ENCODE results near the gene SGK2. TPM values are rescaled to one million over a fixed set of nuclear protein-coding genes. Genes with fewer than 3 reads are reported as not detected.

The SGK2 gene
- total and polyA plus RNA-seq, 2 of the 13 experiments (the other 11 are each of a cell fraction or from before 2014, with no cell fraction given): 6.2 to 29.4 TPM

- TF ChIP-seq UBTF (CRISPR knock-in tag; IDR thresholded peaks at IDR 0.05): peak; percentile 64
- peak; percentile 39; the same call in 1 of the 2 replicates for TF ChIP-seq ZNF770 (CRISPR knock-in tag; IDR thresholded peaks at IDR 0.05)
- peak; percentile 71 for TF ChIP-seq NR2F6 (IDR thresholded peaks at IDR 0.05)
- peak; percentile 85 for TF ChIP-seq NR2F6 (CRISPR knock-in tag; IDR thresholded peaks at IDR 0.05)
- TF ChIP-seq ZNF503 (CRISPR knock-in tag; IDR thresholded peaks at IDR 0.05): 0 out of 2 replicates have a peak, but pooled peaks have one; percentile 10
- TF ChIP-seq YY1 (IDR thresholded peaks at IDR 0.05; ENCODE audit: insufficient read depth, insufficient replicate concordance, low read depth, low read length): peak; percentile 32
- TF ChIP-seq ARID4A (CRISPR knock-in tag; IDR thresholded peaks at IDR 0.05; ENCODE audit: borderline replicate concordance): peak; percentile 83; the same call in 1 of the 2 replicates
- no peak for TF ChIP-seq RBM39 (IDR thresholded peaks at IDR 0.05; ENCODE audit: low read depth, low read length, poor library complexity, severe bottlenecking)
- TF ChIP-seq ZSCAN22 (CRISPR knock-in tag; IDR thresholded peaks at IDR 0.05): no peak
- peak; percentile 82 for TF ChIP-seq KDM2A (CRISPR knock-in tag; IDR thresholded peaks at IDR 0.05; ENCODE audit: borderline replicate concordance, low read depth)
- TF ChIP-seq ZNF317 (CRISPR knock-in tag; IDR thresholded peaks at IDR 0.05): peak; percentile 88
- no peak for TF ChIP-seq TEF (CRISPR knock-in tag; IDR thresholded peaks at IDR 0.05)
- TF ChIP-seq FOXK1 (CRISPR knock-in tag; IDR thresholded peaks at IDR 0.05; ENCODE audit: borderline replicate concordance, low read depth): peak; percentile 64; the same call in 1 of the 2 replicates
- TF ChIP-seq RFXANK (CRISPR knock-in tag; IDR thresholded peaks at IDR 0.05): peak; percentile 58; the same call in 1 of the 2 replicates
- TF ChIP-seq GLI4 (CRISPR knock-in tag; IDR thresholded peaks at IDR 0.05; ENCODE audit: borderline replicate concordance): peak; percentile 98; the same call in 1 of the 2 replicates
- peak; percentile 93 for TF ChIP-seq XRCC5 (optimal IDR thresholded peaks at IDR 0.05; ENCODE audit: low read length)
- TF ChIP-seq ZNF749 (CRISPR knock-in tag; IDR thresholded peaks at IDR 0.05; ENCODE audit: borderline replicate concordance): no peak
These were observed 28.3 kb upstream of the SGK2 start (continued) for GRCh38 chr20:43530321-43531090.

Data from HepG2 (cell line).